Measurements from ENCODE around the gene AJUBA. TPM values are rescaled to one million over a fixed set of nuclear protein-coding genes. Genes with fewer than 3 reads are reported as not detected.

The AJUBA gene
- polyA plus RNA-seq, 1 experiment, result 77.0 TPM

- Histone ChIP-seq H3K27me3 (ENCODE audit: control insufficient read depth, insufficient read depth, low read length) (no peaks in the 10 kb centered on the region), H3K4me3 (ENCODE audit: low read depth, low read length) (no peak overlapping the region)
Observed at GRCh38 chr14:22995889-22996625, 13.7 kb upstream of the AJUBA start.

DNA sequence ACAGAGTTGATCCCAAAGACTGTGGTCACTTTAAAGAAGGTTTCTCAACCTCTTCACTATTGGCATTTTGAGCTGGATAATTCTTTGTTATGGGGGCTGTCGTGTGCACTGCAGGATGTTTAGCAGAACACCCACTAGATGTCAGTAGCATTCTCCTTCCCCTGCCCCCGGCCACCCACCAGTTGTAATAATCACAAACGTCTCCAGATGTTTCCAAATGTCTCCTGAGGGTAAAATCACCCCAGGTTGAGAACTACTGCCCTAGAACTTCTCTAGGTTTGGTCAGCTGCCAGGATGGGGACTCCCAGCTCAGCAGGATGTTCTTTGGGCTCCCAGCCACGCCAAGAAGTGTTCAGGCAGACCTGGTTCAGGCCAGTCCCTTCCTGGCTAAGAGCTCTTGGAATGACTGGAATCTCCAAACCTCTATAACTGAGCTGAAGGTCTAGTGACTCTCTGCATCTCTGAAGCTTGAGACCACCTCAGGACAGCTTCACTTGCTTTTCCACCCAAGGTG, 12.5 kb upstream of the AJUBA start:
- H3K27me3 ChIP-seq (ENCODE audit: control insufficient read depth, insufficient read depth, low read length), result no peaks in the 10 kb centered on the region
- DNase-seq (ENCODE audit: low read depth, low spot score), result no peak
- CTCF ChIA-PET, result interaction anchor here (0.7 to 5.2 kb wide), 35 partner anchors 8 to 438 kb away, joined by 3 to 128 read pairs (median 6); partner anchors contain the start of genes ACIN1, AJUBA, CDH24 and HAUS4
- H3K9me3 ChIP-seq (ENCODE audit: control insufficient read depth, insufficient read depth, low read length), result no peaks in the 10 kb centered on the region
- TF ChIP-seq, protein P1, sequence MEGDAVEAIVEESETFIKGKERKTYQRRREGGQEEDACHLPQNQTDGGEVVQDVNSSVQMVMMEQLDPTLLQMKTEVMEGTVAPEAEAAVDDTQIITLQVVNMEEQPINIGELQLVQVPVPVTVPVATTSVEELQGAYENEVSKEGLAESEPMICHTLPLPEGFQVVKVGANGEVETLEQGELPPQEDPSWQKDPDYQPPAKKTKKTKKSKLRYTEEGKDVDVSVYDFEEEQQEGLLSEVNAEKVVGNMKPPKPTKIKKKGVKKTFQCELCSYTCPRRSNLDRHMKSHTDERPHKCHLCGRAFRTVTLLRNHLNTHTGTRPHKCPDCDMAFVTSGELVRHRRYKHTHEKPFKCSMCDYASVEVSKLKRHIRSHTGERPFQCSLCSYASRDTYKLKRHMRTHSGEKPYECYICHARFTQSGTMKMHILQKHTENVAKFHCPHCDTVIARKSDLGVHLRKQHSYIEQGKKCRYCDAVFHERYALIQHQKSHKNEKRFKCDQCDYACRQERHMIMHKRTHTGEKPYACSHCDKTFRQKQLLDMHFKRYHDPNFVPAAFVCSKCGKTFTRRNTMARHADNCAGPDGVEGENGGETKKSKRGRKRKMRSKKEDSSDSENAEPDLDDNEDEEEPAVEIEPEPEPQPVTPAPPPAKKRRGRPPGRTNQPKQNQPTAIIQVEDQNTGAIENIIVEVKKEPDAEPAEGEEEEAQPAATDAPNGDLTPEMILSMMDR (IDR thresholded peaks at IDR 0.05; ENCODE audit: low read depth, low read length), result peak; percentile 78
- no peak overlapping the region for H3K4me3 ChIP-seq (ENCODE audit: low read depth, low read length)
- no peak overlapping the region for H3K27ac ChIP-seq (ENCODE audit: low read depth, low read length)
- POLR2A ChIA-PET, result interaction anchor here (1.1 to 1.9 kb wide), 4 partner anchors 10 to 63 kb away, joined by 3 to 11 read pairs (median 8); partner anchors contain the start of genes AJUBA and CDH24

More at GRCh38 chr14:22995889-22996625, 13.7 kb upstream of the AJUBA start:
- Histone ChIP-seq H3K27ac (ENCODE audit: low read depth, low read length) (no peak overlapping the region), H3K9me3 (ENCODE audit: control insufficient read depth, insufficient read depth, low read length) (no peaks in the 10 kb centered on the region)
- TF ChIP-seq, protein P1 (IDR thresholded peaks at IDR 0.05; ENCODE audit: low read depth, low read length), result no peak
- ChIA-PET POLR2A (interaction anchor here (1.1 to 1.9 kb wide), 3 partner anchors 11 to 62 kb away, joined by 3 to 11 read pairs (median 4); partner anchors contain the start of gene CDH24), CTCF (interaction anchor here (0.7 to 5.2 kb wide), 20 partner anchors 9 to 439 kb away, joined by 3 to 128 read pairs (median 14); partner anchors contain the start of genes ACIN1, AJUBA, CDH24 and PSMB5)
- DNase-seq (ENCODE audit: low read depth, low spot score), result no peak

DNA sequence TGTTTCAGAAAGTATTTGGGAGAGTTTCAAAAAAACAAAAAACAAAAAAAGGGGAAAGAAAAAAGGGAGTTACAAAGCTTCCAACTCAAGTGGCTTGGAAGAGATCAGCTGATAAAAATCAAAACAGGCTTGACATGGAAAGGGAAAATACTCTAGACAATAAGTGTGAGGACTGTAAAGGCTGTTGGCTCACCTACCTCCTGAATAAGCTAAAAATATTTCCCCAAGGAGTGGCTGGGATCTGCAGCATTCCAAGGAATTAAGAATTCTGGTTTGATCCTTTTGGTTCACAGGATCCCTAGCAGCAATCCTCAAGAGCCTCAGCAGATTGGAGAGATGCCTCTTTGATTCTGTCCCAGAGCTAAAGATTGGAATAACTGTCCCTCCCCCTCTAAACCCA, 11.2 kb upstream of the AJUBA start:
- TF ChIP-seq, protein P1 (IDR thresholded peaks at IDR 0.05; ENCODE audit: low read depth, low read length), result no peak
- POLR2A ChIA-PET, result no interaction called here

GRCh38 chr14:22991852-22992251, 9.5 kb upstream of the AJUBA start:
- TF ChIP-seq, protein P1 (IDR thresholded peaks at IDR 0.05; ENCODE audit: low read depth, low read length), result no peak
- ChIA-PET POLR2A (no interaction called here), CTCF (interaction anchor here (1.0 to 2.0 kb wide), 5 partner anchors 15 to 435 kb away, joined by 3 to 11 read pairs (median 4); no protein-coding TSS in a partner anchor)
- no peaks in the 10 kb centered on the region for H3K27me3 ChIP-seq (ENCODE audit: control insufficient read depth, insufficient read depth, low read length)
- H3K9me3 ChIP-seq (ENCODE audit: control insufficient read depth, insufficient read depth, low read length), result no peaks in the 10 kb centered on the region
- no peak for DNase-seq (ENCODE audit: low read depth, low spot score)
- no peak overlapping the region for H3K4me3 ChIP-seq (ENCODE audit: low read depth, low read length)
- H3K27ac ChIP-seq (ENCODE audit: low read depth, low read length), result no peak overlapping the region

More for the DNA sequence above, 11.2 kb upstream of the AJUBA start:
- no peak overlapping the region for H3K27ac ChIP-seq (ENCODE audit: low read depth, low read length)
- H3K27me3 ChIP-seq (ENCODE audit: control insufficient read depth, insufficient read depth, low read length), result no peaks in the 10 kb centered on the region
- CTCF ChIA-PET, result interaction anchor here (1.2 to 4.8 kb wide), 11 partner anchors 10 to 437 kb away, joined by 3 to 69 read pairs (median 9); partner anchors contain the start of gene CDH24
- no peak overlapping the region for H3K4me3 ChIP-seq (ENCODE audit: low read depth, low read length)
- DNase-seq (ENCODE audit: low read depth, low spot score), result no peak
- no peaks in the 10 kb centered on the region for H3K9me3 ChIP-seq (ENCODE audit: control insufficient read depth, insufficient read depth, low read length)

All from AG04450 (cell line).